HEK293 (cell line): Measurements from ENCODE around the gene MRTFA.
A peak's percentile ranks its signal among the peaks of the same experiment; 100 is the strongest.

Experiments used
- CTCF ChIA-PET: fragments of 350-600 bp; formaldehyde crosslinking; extraction: SDS; loops from one replicate; lab custom pipeline; 2021; ENCODE audit warnings: antibody characterized with exemption; lab: Yijun Ruan, JAX
- POLR2A ChIA-PET: fragments of 300-600 bp; formaldehyde crosslinking; extraction: SDS; loops from one replicate; lab custom pipeline; 2020; ENCODE audit warnings: antibody characterized with exemption, inconsistent platforms; lab: Yijun Ruan, JAX
- H3K27ac ChIP-seq: fragments of 200-500 bp; sonication (Bioruptor generic); 2 replicates; pipeline ENCODE4 v1.5.1; 2014; ENCODE audit warnings: low read depth, low read length, control low read depth, inconsistent platforms; ENCODE audit errors: extremely low read depth
- H3K36me3 ChIP-seq, 2 experiments: fragments of 200-500 bp in 1 of 2; sonication (Bioruptor generic) in 1 of 2; 1 replicate in 1 of 2; 2 replicates in 1 of 2; pipeline ENCODE4 v1.5.1; 2014 to 2017; ENCODE audit warnings: inconsistent platforms in 2 of 2, low read length in 2 of 2; ENCODE audit not compliant: control insufficient read depth in 2 of 2, insufficient read depth in 1 of 2
- H3K4me1 ChIP-seq: fragments of 200-500 bp; sonication (Bioruptor generic); 2 replicates; pipeline ENCODE4 v1.5.1; 2014; ENCODE audit warnings: mild to moderate bottlenecking, low read length, inconsistent platforms; ENCODE audit not compliant: control insufficient read depth, insufficient read depth
- H3K4me3 ChIP-seq: 2 replicates; pipeline ENCODE4 v1.5.1; 2011; ENCODE audit warnings: low read depth, mild to moderate bottlenecking, control low read depth, low read length, moderate library complexity
- H3K9me3 ChIP-seq: fragments of 200-500 bp; sonication (Bioruptor generic); 2 replicates; pipeline ENCODE4 v1.5.1; 2014; ENCODE audit warnings: low read depth, low read length, inconsistent platforms; ENCODE audit not compliant: control insufficient read depth, insufficient read depth
- GFI1B ChIP-seq: fragments of 450-650 bp; formaldehyde crosslinking; IDR thresholded peaks from 2 replicates; pipeline ENCODE4 v1.5.1; 2016; ENCODE audit warnings: missing biosample characterization, missing genetic modification characterization
- ZBTB17 ChIP-seq: fragments of 450-650 bp; formaldehyde crosslinking; IDR thresholded peaks from 2 replicates; pipeline ENCODE4 v1.5.1; 2016; ENCODE audit warnings: missing biosample characterization, missing genetic modification characterization
- ZBTB20 ChIP-seq: fragments of 450-650 bp; formaldehyde crosslinking; IDR thresholded peaks from 2 replicates; pipeline ENCODE4 v1.5.1; 2016; ENCODE audit warnings: missing biosample characterization, missing genetic modification characterization
- ZNF146 ChIP-seq: fragments of 450-650 bp; formaldehyde crosslinking; IDR thresholded peaks from 2 replicates; pipeline ENCODE4 v1.5.1; 2016; ENCODE audit warnings: missing biosample characterization, missing genetic modification characterization
- ZNF48 ChIP-seq: fragments of 450-650 bp; formaldehyde crosslinking; IDR thresholded peaks from 2 replicates; pipeline ENCODE4 v1.5.1; 2016; ENCODE audit warnings: missing biosample characterization, missing genetic modification characterization
- ZNF629 ChIP-seq: fragments of 450-650 bp; formaldehyde crosslinking; IDR thresholded peaks from 2 replicates; pipeline ENCODE4 v1.5.1; 2017; ENCODE audit warnings: missing biosample characterization, missing genetic modification characterization
- ZXDB ChIP-seq: fragments of 450-650 bp; formaldehyde crosslinking; IDR thresholded peaks from 2 replicates; pipeline ENCODE4 v1.5.1; 2016; ENCODE audit warnings: missing biosample characterization, missing genetic modification characterization
- TF ChIP-seq, protein P1 (sequence below): fragments of 450-650 bp; formaldehyde crosslinking; IDR thresholded peaks from 2 replicates; pipeline ENCODE4 v1.5.1; 2016; ENCODE audit warnings: missing biosample characterization, missing genetic modification characterization
- TF ChIP-seq, protein P2 (sequence below): fragments of 450-650 bp; formaldehyde crosslinking; IDR thresholded peaks from 2 replicates; pipeline ENCODE4 v1.5.1; 2016; ENCODE audit warnings: missing biosample characterization, missing genetic modification characterization
- TF ChIP-seq, protein P3 (sequence below): fragments of 450-650 bp; formaldehyde crosslinking; IDR thresholded peaks from 2 replicates; pipeline ENCODE4 v1.5.1; 2016; ENCODE audit warnings: missing biosample characterization, missing genetic modification characterization
- TF ChIP-seq, protein P4 (sequence below): fragments of 450-650 bp; formaldehyde crosslinking; IDR thresholded peaks from 2 replicates; pipeline ENCODE4 v1.5.1; 2016; ENCODE audit warnings: missing biosample characterization, missing genetic modification characterization
- TF ChIP-seq, protein P5 (sequence below): fragments of 450-650 bp; formaldehyde crosslinking; IDR thresholded peaks from 2 replicates; pipeline ENCODE4 v1.5.1; 2016; ENCODE audit warnings: missing biosample characterization, missing genetic modification characterization, low read depth

The MRTFA gene

DNA sequence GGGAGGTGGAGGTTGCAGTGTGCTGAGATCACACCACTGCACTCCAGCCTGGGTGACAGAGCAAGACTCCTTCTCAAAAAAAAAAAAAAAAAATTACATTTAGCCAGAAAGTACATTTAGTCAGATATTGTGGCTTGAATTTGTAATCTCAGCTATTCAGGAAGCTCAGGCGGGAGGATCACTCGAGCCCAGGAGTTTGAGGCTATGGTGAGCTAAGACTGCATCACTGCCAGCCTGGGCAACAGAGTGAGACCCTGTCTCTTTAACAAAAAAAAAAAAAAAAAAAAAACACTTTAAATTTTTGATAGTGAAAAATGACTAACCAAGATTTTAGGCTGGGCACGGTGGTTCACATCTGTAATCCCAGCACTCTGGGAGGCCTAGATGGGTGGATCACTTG is 27.3 kb downstream of the MRTFA start:
- H3K4me1 ChIP-seq = peaks cover 55% of the 10 kb centered on the region
- CTCF ChIA-PET = interaction anchor here (0.6 to 1.5 kb wide), 2 partner anchors 85 to 156 kb away, joined by 4 to 6 read pairs; no protein-coding TSS in a partner anchor
- TF ChIP-seq, protein P1, sequence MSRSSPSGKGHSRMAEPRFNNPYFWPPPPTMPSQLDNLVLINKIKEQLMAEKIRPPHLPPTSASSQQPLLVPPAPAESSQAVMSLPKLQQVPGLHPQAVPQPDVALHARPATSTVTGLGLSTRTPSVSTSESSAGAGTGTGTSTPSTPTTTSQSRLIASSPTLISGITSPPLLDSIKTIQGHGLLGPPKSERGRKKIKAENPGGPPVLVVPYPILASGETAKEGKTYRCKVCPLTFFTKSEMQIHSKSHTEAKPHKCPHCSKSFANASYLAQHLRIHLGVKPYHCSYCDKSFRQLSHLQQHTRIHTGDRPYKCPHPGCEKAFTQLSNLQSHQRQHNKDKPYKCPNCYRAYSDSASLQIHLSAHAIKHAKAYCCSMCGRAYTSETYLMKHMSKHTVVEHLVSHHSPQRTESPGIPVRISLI (tag by site-specific recombination) = peak; percentile 51; the same call in 1 of the 2 replicates
- TF ChIP-seq ZXDB (tag by site-specific recombination) = no peak
- POLR2A ChIA-PET = interaction anchor here (0.6 to 1.1 kb wide), 4 partner anchors 15 to 28 kb away, joined by 3 to 7 read pairs (median 6); partner anchors contain the start of gene MRTFA
- no peak overlapping the region for H3K27ac ChIP-seq
- H3K4me3 ChIP-seq = no peak overlapping the region
- H3K9me3 ChIP-seq = no peaks in the 10 kb centered on the region
- H3K36me3 ChIP-seq = peaks cover 0 to under 1% of the 10 kb centered on the region in 2 experiments; a peak in 1 of 3 replicates

DNA sequence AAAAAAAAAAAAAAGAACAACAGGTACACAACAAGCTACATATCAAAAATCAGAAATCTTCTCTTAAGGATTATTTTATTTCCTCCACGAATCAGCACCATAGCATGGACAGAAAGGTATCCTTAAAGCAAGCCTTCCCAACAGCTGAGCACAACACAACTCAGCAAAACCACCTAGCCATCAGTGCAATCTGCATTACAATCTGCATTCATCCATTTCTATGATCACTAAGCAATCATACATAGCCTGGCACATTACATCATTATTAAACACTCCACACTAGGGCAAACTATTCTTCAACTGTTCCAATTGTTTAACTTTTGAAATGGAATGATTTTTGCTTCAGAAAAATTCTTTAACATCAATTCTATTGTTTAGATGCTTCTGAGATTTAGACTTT is 29.0 kb downstream of the MRTFA start:
- TF ChIP-seq, protein P2, sequence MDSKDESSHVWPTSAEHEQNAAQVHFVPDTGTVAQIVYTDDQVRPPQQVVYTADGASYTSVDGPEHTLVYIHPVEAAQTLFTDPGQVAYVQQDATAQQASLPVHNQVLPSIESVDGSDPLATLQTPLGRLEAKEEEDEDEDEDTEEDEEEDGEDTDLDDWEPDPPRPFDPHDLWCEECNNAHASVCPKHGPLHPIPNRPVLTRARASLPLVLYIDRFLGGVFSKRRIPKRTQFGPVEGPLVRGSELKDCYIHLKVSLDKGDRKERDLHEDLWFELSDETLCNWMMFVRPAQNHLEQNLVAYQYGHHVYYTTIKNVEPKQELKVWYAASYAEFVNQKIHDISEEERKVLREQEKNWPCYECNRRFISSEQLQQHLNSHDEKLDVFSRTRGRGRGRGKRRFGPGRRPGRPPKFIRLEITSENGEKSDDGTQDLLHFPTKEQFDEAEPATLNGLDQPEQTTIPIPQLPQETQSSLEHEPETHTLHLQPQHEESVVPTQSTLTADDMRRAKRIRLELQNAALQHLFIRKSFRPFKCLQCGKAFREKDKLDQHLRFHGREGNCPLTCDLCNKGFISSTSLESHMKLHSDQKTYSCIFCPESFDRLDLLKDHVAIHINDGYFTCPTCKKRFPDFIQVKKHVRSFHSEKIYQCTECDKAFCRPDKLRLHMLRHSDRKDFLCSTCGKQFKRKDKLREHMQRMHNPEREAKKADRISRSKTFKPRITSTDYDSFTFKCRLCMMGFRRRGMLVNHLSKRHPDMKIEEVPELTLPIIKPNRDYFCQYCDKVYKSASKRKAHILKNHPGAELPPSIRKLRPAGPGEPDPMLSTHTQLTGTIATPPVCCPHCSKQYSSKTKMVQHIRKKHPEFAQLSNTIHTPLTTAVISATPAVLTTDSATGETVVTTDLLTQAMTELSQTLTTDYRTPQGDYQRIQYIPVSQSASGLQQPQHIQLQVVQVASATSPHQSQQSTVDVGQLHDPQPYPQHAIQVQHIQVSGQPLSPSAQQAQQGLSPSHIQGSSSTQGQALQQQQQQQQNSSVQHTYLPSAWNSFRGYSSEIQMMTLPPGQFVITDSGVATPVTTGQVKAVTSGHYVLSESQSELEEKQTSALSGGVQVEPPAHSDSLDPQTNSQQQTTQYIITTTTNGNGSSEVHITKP = peak; percentile 13; the same call in 1 of the 2 replicates
- TF ChIP-seq ZBTB20 (tag by site-specific recombination) = peak; percentile 88
- no peak for TF ChIP-seq ZNF48 (tag by site-specific recombination)
- no peak for TF ChIP-seq GFI1B (tag by site-specific recombination)
- TF ChIP-seq, protein P3, sequence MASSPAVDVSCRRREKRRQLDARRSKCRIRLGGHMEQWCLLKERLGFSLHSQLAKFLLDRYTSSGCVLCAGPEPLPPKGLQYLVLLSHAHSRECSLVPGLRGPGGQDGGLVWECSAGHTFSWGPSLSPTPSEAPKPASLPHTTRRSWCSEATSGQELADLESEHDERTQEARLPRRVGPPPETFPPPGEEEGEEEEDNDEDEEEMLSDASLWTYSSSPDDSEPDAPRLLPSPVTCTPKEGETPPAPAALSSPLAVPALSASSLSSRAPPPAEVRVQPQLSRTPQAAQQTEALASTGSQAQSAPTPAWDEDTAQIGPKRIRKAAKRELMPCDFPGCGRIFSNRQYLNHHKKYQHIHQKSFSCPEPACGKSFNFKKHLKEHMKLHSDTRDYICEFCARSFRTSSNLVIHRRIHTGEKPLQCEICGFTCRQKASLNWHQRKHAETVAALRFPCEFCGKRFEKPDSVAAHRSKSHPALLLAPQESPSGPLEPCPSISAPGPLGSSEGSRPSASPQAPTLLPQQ (tag by site-specific recombination) = no peak
- TF ChIP-seq, protein P4, sequence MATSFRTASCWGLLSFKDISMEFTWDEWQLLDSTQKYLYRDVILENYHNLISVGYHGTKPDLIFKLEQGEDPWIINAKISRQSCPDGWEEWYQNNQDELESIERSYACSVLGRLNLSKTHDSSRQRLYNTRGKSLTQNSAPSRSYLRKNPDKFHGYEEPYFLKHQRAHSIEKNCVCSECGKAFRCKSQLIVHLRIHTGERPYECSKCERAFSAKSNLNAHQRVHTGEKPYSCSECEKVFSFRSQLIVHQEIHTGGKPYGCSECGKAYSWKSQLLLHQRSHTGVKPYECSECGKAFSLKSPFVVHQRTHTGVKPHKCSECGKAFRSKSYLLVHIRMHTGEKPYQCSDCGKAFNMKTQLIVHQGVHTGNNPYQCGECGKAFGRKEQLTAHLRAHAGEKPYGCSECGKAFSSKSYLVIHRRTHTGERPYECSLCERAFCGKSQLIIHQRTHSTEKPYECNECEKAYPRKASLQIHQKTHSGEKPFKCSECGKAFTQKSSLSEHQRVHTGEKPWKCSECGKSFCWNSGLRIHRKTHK = no peak
- TF ChIP-seq, protein P5, sequence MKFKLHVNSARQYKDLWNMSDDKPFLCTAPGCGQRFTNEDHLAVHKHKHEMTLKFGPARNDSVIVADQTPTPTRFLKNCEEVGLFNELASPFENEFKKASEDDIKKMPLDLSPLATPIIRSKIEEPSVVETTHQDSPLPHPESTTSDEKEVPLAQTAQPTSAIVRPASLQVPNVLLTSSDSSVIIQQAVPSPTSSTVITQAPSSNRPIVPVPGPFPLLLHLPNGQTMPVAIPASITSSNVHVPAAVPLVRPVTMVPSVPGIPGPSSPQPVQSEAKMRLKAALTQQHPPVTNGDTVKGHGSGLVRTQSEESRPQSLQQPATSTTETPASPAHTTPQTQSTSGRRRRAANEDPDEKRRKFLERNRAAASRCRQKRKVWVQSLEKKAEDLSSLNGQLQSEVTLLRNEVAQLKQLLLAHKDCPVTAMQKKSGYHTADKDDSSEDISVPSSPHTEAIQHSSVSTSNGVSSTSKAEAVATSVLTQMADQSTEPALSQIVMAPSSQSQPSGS (tag by site-specific recombination) = peak; percentile 78; the same call in 1 of the 2 replicates
- no peak for TF ChIP-seq ZNF146 (tag by site-specific recombination)
- peak; percentile 98 for TF ChIP-seq ZBTB17
- peak; percentile 27; the same call in 1 of the 2 replicates for TF ChIP-seq ZNF629 (tag by site-specific recombination)
- Histone ChIP-seq H3K27ac (no peak overlapping the region), H3K4me1 (peaks cover 55% of the 10 kb centered on the region), H3K9me3 (no peaks in the 10 kb centered on the region), H3K36me3 (no peaks in the 10 kb centered on the region; a peak in 1 of 3 replicates), H3K4me3 (no peak overlapping the region)
- POLR2A ChIA-PET = interaction anchor here (1.3 kb wide), 1 partner anchor 9 kb away, joined by 5 read pairs; no protein-coding TSS in a partner anchor
- CTCF ChIA-PET = no interaction called here
